Keratinocyte (primary cell): ENCODE data around the gene CGB2. TPM values are rescaled to one million over a fixed set of nuclear protein-coding genes. Genes with fewer than 3 reads are reported as not detected.

ENCODE experiments used
- DNase-seq: peaks from one replicate; pipeline ENCODE4 v3.0.0-alpha.2; 2011; ENCODE audit warnings: low read depth, missing footprints, low spot score
- FAIRE-seq: peaks from 2 replicates; lab custom pipeline; 2011; peaks lifted over from hg19 to GRCh38; lab: Jason Lieb, UNC
- H2AFZ ChIP-seq: 2 replicates; pipeline ENCODE4 v1.6.0; 2012; ENCODE audit warnings: low read length, control low read depth, inconsistent platforms; ENCODE audit not compliant: control insufficient read depth
- H3K27ac ChIP-seq: 2 replicates; pipeline ENCODE4 v1.5.1; 2011; ENCODE audit warnings: low read length; ENCODE audit not compliant: control insufficient read depth, insufficient read depth
- H3K27me3 ChIP-seq: 3 replicates; pipeline ENCODE4 v1.6.0; 2011; ENCODE audit warnings: low read length; ENCODE audit not compliant: control insufficient read depth, insufficient read depth; ENCODE audit errors: extremely low read depth
- H3K36me3 ChIP-seq, 2 experiments: 2 replicates in 1 of 2; 3 replicates in 1 of 2; pipeline ENCODE4 v1.5.1; 2011; ENCODE audit warnings: low read length in 2 of 2, mild to moderate bottlenecking in 1 of 2; ENCODE audit not compliant: control insufficient read depth in 2 of 2, insufficient read depth in 2 of 2; ENCODE audit errors: extremely low read depth in 1 of 2
- H3K4me1 ChIP-seq: 3 replicates; pipeline ENCODE4 v1.5.1; 2011; ENCODE audit warnings: low read length; ENCODE audit not compliant: control insufficient read depth, insufficient read depth; ENCODE audit errors: extremely low read depth
- H3K4me2 ChIP-seq: 3 replicates; pipeline ENCODE4 v1.6.0; 2011; ENCODE audit warnings: low read depth, low read length; ENCODE audit not compliant: control insufficient read depth, insufficient read depth; ENCODE audit errors: extremely low read depth
- H3K4me3 ChIP-seq, 3 experiments: fragments of 200-600 bp in 1 of 3; sonication (generic) in 1 of 3; 2 replicates in 2 of 3; 3 replicates in 1 of 3; pipeline ENCODE4 v1.5.1; 2011 to 2016; ENCODE audit warnings: low read length in 3 of 3, mild to moderate bottlenecking in 3 of 3, control low read depth in 2 of 3, inconsistent platforms in 1 of 3, low read depth in 1 of 3, mixed read lengths in 1 of 3, mixed run types in 1 of 3, moderate library complexity in 1 of 3; ENCODE audit not compliant: control insufficient read depth in 2 of 3, insufficient read depth in 2 of 3; ENCODE audit errors: extremely low read depth in 1 of 3
- H3K79me2 ChIP-seq: 2 replicates; pipeline ENCODE4 v1.6.0; 2012; ENCODE audit warnings: low read length; ENCODE audit not compliant: control insufficient read depth, insufficient read depth
- H3K9ac ChIP-seq: 3 replicates; pipeline ENCODE4 v1.6.0; 2011; ENCODE audit warnings: low read length; ENCODE audit not compliant: control insufficient read depth, insufficient read depth; ENCODE audit errors: extremely low read depth
- H3K9me1 ChIP-seq: 3 replicates; pipeline ENCODE4 v1.6.0; 2011; ENCODE audit warnings: low read length; ENCODE audit not compliant: control insufficient read depth, insufficient read depth; ENCODE audit errors: extremely low read depth
- H3K9me3 ChIP-seq: 2 replicates; pipeline ENCODE4 v1.5.1; 2012; ENCODE audit warnings: low read depth, low read length; ENCODE audit not compliant: control insufficient read depth
- H4K20me1 ChIP-seq: 3 replicates; pipeline ENCODE4 v1.6.0; 2011; ENCODE audit warnings: low read length; ENCODE audit not compliant: control insufficient read depth, insufficient read depth; ENCODE audit errors: extremely low read depth
- CTCF ChIP-seq, 3 experiments: IDR thresholded peaks in 1 of 3; conservative IDR thresholded peaks in 1 of 3; optimal IDR thresholded peaks in 1 of 3; 2 replicates in 2 of 3; 3 replicates in 1 of 3; pipeline versions ENCODE3 to v1.5.1; 2011; ENCODE audit warnings: low read length in 3 of 3, mild to moderate bottlenecking in 3 of 3, moderate library complexity in 2 of 3, control low read depth in 1 of 3, inconsistent platforms in 1 of 3; ENCODE audit not compliant: insufficient read depth in 2 of 3; ENCODE audit errors: extremely low read depth in 1 of 3
- EZH2 ChIP-seq: IDR thresholded peaks from one replicate; pipeline ENCODE4 v1.6.1; 2012; ENCODE audit warnings: inconsistent platforms, mild to moderate bottlenecking, low read length, moderate library complexity
- dilution Hi-C: fragments of 300-500 bp; cut with MboI; formaldehyde crosslinking; loops from one replicate; pipeline ENCODE4 v1.7.0; 2020; ENCODE audit warnings: low sequenced_read_pairs; ENCODE audit not compliant: extremely low pct_ligation_motif_present
- polyA plus RNA-seq, 5 experiments: library from polyadenylated mRNA; depleted of rRNA in 3 of 5; stranded (reverse) in 3 of 5; stranded (forward) in 1 of 5; unstranded in 1 of 5; fragments of >200 nt; gene quantifications; 1 replicate in 1 of 5; 2 replicates in 3 of 5; 3 replicates in 1 of 5; pipeline versions ENCODE4 v1.2.1 to v1.2.3, GENCODE V29; 2011 to 2012; ENCODE audit warnings: missing spikeins in 2 of 5, low read depth in 1 of 5, low replicate concordance in 1 of 5

CGB2 gene
- polyA plus RNA-seq, 1 donor (not counting 4 experiments of a cell fraction or from before 2014, with no cell fraction given) = not detected

- peaks cover 0 to 7% of the 10 kb centered on the region in 2 experiments for H3K36me3 ChIP-seq
- no peak overlapping the region for H3K27ac ChIP-seq
- no peaks in the 10 kb centered on the region for H3K9me1 ChIP-seq
- no peak for FAIRE-seq
- H3K9ac ChIP-seq = peak overlapping the region; percentile 15
- H4K20me1 ChIP-seq = no peaks in the 10 kb centered on the region
- no peaks in the 10 kb centered on the region for H3K79me2 ChIP-seq
- peaks cover 11% of the 10 kb centered on the region for H3K27me3 ChIP-seq
- dilution Hi-C loops = no loop called here
- no peaks in the 10 kb centered on the region for H3K9me3 ChIP-seq
- no peak overlapping the region for H2AFZ ChIP-seq
- H3K4me2 ChIP-seq = peak overlapping the region; percentile 81
- peak overlapping the region; percentile 34 to 40 (median 34) for H3K4me3 ChIP-seq
- no peak for DNase-seq
- peaks cover 18% of the 10 kb centered on the region for H3K4me1 ChIP-seq
- no peak for TF ChIP-seq EZH2
- TF ChIP-seq CTCF (optimal IDR thresholded peaks at IDR 0.05 in 1 of 3, IDR thresholded peaks at IDR 0.05 in 1 of 3, conservative IDR thresholded peaks at IDR 0.05 in 1 of 3; ENCODE audit: extremely low read depth in 1 of 3, insufficient read depth in 2 of 3, low read length in 3 of 3) = peak; percentile 6 to 18 (median 7)
These were observed 12.3 kb upstream of the CGB2 start for GRCh38 chr19:49019242-49019932.

- peaks cover 0 to 2% of the 10 kb centered on the region in 2 experiments for H3K36me3 ChIP-seq
- no peaks in the 10 kb centered on the region for H3K9me1 ChIP-seq
- no peak for DNase-seq
- no peak overlapping the region for H3K4me3 ChIP-seq
- no peak overlapping the region for H2AFZ ChIP-seq
- H3K27me3 ChIP-seq = peaks cover 11% of the 10 kb centered on the region
- FAIRE-seq = no peak
- H4K20me1 ChIP-seq = no peaks in the 10 kb centered on the region
- H3K4me1 ChIP-seq = peaks cover 18% of the 10 kb centered on the region
- no peak overlapping the region for H3K27ac ChIP-seq
- no peaks in the 10 kb centered on the region for H3K79me2 ChIP-seq
- no peak overlapping the region for H3K4me2 ChIP-seq
- no peak for TF ChIP-seq CTCF (optimal IDR thresholded peaks at IDR 0.05 in 1 of 3, IDR thresholded peaks at IDR 0.05 in 1 of 3, conservative IDR thresholded peaks at IDR 0.05 in 1 of 3; ENCODE audit: extremely low read depth in 1 of 3, insufficient read depth in 2 of 3, low read length in 3 of 3)
- no peak for TF ChIP-seq EZH2
- dilution Hi-C loops = no loop called here
- H3K9ac ChIP-seq = no peak overlapping the region
- H3K9me3 ChIP-seq = no peaks in the 10 kb centered on the region
These were observed 11.3 kb upstream of the CGB2 start for GRCh38 chr19:49020342-49020741.
